H1 (cell line): Measurements from ENCODE around the gene CLGN. TPM values are rescaled to one million over a fixed set of nuclear protein-coding genes. Genes with fewer than 3 reads are reported as not detected.

ENCODE experiments used
- CTCF ChIA-PET: fragments of 300-600 bp; sonication (Branson Sonifier 250); formaldehyde crosslinking; loops from one replicate; lab custom pipeline; 2021; ENCODE audit not compliant: partially characterized antibody; lab: Charles Lee
- POLR2A ChIA-PET: fragments of 300-600 bp; sonication (Branson Sonifier 250); formaldehyde crosslinking; loops from one replicate; lab custom pipeline; 2021; ENCODE audit warnings: inconsistent platforms; ENCODE audit not compliant: partially characterized antibody; lab: Charles Lee
- DNase-seq, 2 experiments: peaks; one replicate each; pipeline versions ENCODE4 v3.0.0 to v3.0.0-alpha.2; 2010 to 2022; ENCODE audit warnings: low spot score in 2 of 2, low read depth in 1 of 2, mixed read lengths in 1 of 2
- FAIRE-seq: peaks from 2 replicates; lab custom pipeline; 2011; peaks lifted over from hg19 to GRCh38; lab: Jason Lieb, UNC
- H2AFZ ChIP-seq: 2 replicates; pipeline ENCODE4 v1.8.1; 2012; ENCODE audit warnings: low read length, inconsistent platforms
- H2AK5ac ChIP-seq: 2 replicates; pipeline ENCODE4 v1.6.1; 2013; ENCODE audit warnings: low read depth, low read length
- H2BK120ac ChIP-seq: replicated peaks from 2 replicates; pipeline ENCODE3; 2013; ENCODE audit warnings: low read depth, low read length, inconsistent platforms
- H2BK12ac ChIP-seq: 2 replicates; pipeline ENCODE4 v1.6.1; 2013; ENCODE audit warnings: low read depth, low read length
- H2BK15ac ChIP-seq: 2 replicates; pipeline ENCODE4 v1.6.1; 2013; ENCODE audit warnings: low read length
- H2BK20ac ChIP-seq: 2 replicates; pipeline ENCODE4 v1.6.1; 2013; ENCODE audit warnings: low read length
- H2BK5ac ChIP-seq: 2 replicates; pipeline ENCODE4 v1.6.1; 2013; ENCODE audit warnings: low read depth, low read length
- H3K14ac ChIP-seq: 2 replicates; pipeline ENCODE4 v1.6.1; 2013; ENCODE audit warnings: inconsistent platforms; ENCODE audit not compliant: insufficient read length
- H3K18ac ChIP-seq: 2 replicates; pipeline ENCODE4 v1.6.1; 2013; ENCODE audit warnings: low read length; ENCODE audit errors: extremely low read depth
- H3K23ac ChIP-seq: 2 replicates; pipeline ENCODE4 v1.6.1; 2013; ENCODE audit warnings: inconsistent platforms; ENCODE audit not compliant: insufficient read length
- H3K23me2 ChIP-seq: 2 replicates; pipeline ENCODE4 v1.6.1; 2013; ENCODE audit warnings: low read depth, low read length
- H3K27ac ChIP-seq: 2 replicates; pipeline ENCODE4 v1.6.1; 2011; ENCODE audit warnings: low read depth, low read length, inconsistent platforms
- H3K27me3 ChIP-seq, 4 experiments: replicated peaks in 1 of 4; 1 replicate in 1 of 4; 2 replicates in 3 of 4; pipeline versions ENCODE4 v1.6.1 to v1.8.1; 2011 to 2013; ENCODE audit warnings: low read length in 3 of 4, mild to moderate bottlenecking in 3 of 4, inconsistent platforms in 2 of 4, mixed read lengths in 2 of 4, moderate library complexity in 1 of 4; ENCODE audit not compliant: control insufficient read depth in 3 of 4, insufficient read depth in 3 of 4; ENCODE audit errors: extremely low read depth in 1 of 4
- H3K36me3 ChIP-seq, 4 experiments: 2 replicates each; pipeline versions ENCODE4 v1.6.1 to v1.8.1; 2011 to 2013; ENCODE audit warnings: mild to moderate bottlenecking in 4 of 4, low read length in 3 of 4, moderate library complexity in 2 of 4, control low read depth in 1 of 4, inconsistent platforms in 1 of 4; ENCODE audit not compliant: insufficient read depth in 4 of 4, control insufficient read depth in 2 of 4
- H3K4ac ChIP-seq: replicated peaks from 2 replicates; pipeline ENCODE3; 2013; ENCODE audit warnings: low read length, low read depth, mixed read lengths, inconsistent platforms; ENCODE audit not compliant: insufficient read length
- H3K4me1 ChIP-seq, 4 experiments: replicated peaks in 1 of 4; 1 replicate in 1 of 4; 2 replicates in 3 of 4; pipeline versions ENCODE4 v1.6.1 to v1.8.1; 2011 to 2013; ENCODE audit warnings: low read length in 3 of 4, inconsistent platforms in 2 of 4, mixed read lengths in 1 of 4; ENCODE audit not compliant: insufficient read depth in 4 of 4, control insufficient read depth in 3 of 4
- H3K4me2 ChIP-seq, 2 experiments: 2 replicates each; pipeline versions ENCODE4 v1.6.1 to v1.8.1; 2011 to 2013; ENCODE audit warnings: low read depth in 2 of 2, low read length in 2 of 2, control low read depth in 1 of 2, inconsistent platforms in 1 of 2, mild to moderate bottlenecking in 1 of 2; ENCODE audit not compliant: insufficient read depth in 1 of 2
- H3K4me3 ChIP-seq, 4 experiments: fragments of 200-600, 300-600 bp in 1 of 4; sonication (generic), shearing (Covaris generic), sonication (Bioruptor Twin) in 1 of 4; 2 replicates each; pipeline versions ENCODE4 v1.5.1 to v1.8.1; 2011 to 2016; ENCODE audit warnings: low read length in 4 of 4, low read depth in 3 of 4, control low read depth in 2 of 4, inconsistent platforms in 2 of 4, mild to moderate bottlenecking in 2 of 4, mixed read lengths in 1 of 4, moderate library complexity in 1 of 4; ENCODE audit not compliant: insufficient read depth in 2 of 4; ENCODE audit errors: extremely low read depth in 1 of 4
- H3K56ac ChIP-seq: replicated peaks from 2 replicates; pipeline ENCODE3; 2013; ENCODE audit warnings: low read depth, mild to moderate bottlenecking, mixed read lengths, low read length, inconsistent platforms; ENCODE audit not compliant: insufficient read length
- H3K79me1 ChIP-seq: 2 replicates; pipeline ENCODE4 v1.6.1; 2013; ENCODE audit warnings: low read depth, low read length, control low read depth
- H3K79me2 ChIP-seq, 2 experiments: 2 replicates each; pipeline versions ENCODE4 v1.6.1 to v1.8.1; 2012 to 2013; ENCODE audit warnings: low read length in 2 of 2, mild to moderate bottlenecking in 2 of 2, inconsistent platforms in 1 of 2; ENCODE audit not compliant: insufficient read depth in 2 of 2, control insufficient read depth in 1 of 2
- H3K9ac ChIP-seq, 4 experiments: replicated peaks in 1 of 4; 1 replicate in 1 of 4; 2 replicates in 3 of 4; pipeline versions ENCODE4 v1.6.1 to v1.8.1; 2011 to 2013; ENCODE audit warnings: low read depth in 3 of 4, low read length in 3 of 4, control low read depth in 2 of 4, mild to moderate bottlenecking in 2 of 4, moderate library complexity in 2 of 4, inconsistent platforms in 1 of 4; ENCODE audit errors: extremely low read depth in 1 of 4
- H3K9me3 ChIP-seq, 2 experiments: 2 replicates each; pipeline versions ENCODE4 v1.6.1 to v1.8.1; 2012 to 2013; ENCODE audit warnings: mild to moderate bottlenecking in 2 of 2, moderate library complexity in 2 of 2, control low read depth in 1 of 2, inconsistent platforms in 1 of 2, low read depth in 1 of 2, low read length in 1 of 2, mixed read lengths in 1 of 2; ENCODE audit not compliant: insufficient read depth in 2 of 2
- H4K20me1 ChIP-seq, 2 experiments: replicated peaks in 1 of 2; 2 replicates each; pipeline versions ENCODE3 to v1.8.1; 2011 to 2013; ENCODE audit warnings: inconsistent platforms in 2 of 2, low read length in 2 of 2, mild to moderate bottlenecking in 1 of 2; ENCODE audit not compliant: insufficient read depth in 2 of 2, control insufficient read depth in 1 of 2
- H4K5ac ChIP-seq: 2 replicates; pipeline ENCODE4 v1.6.1; 2013; ENCODE audit warnings: low read length, low read depth, mixed read lengths, inconsistent platforms; ENCODE audit not compliant: insufficient read length
- H4K8ac ChIP-seq: 2 replicates; pipeline ENCODE4 v1.8.0; 2013; ENCODE audit warnings: mild to moderate bottlenecking, moderate library complexity, low read length, inconsistent platforms; ENCODE audit not compliant: insufficient read depth; ENCODE audit errors: extremely low read depth
- H4K91ac ChIP-seq: replicated peaks from 2 replicates; pipeline ENCODE3; 2013; ENCODE audit warnings: low read length, mixed read lengths, inconsistent platforms; ENCODE audit not compliant: insufficient read length
- EGR1 ChIP-seq: IDR thresholded peaks from 2 replicates; pipeline ENCODE4 v1.6.1; 2011; ENCODE audit warnings: low read depth, low read length, borderline replicate concordance
- GABPA ChIP-seq: IDR thresholded peaks from 2 replicates; pipeline ENCODE4 v1.6.1; 2011; ENCODE audit warnings: mild to moderate bottlenecking, low read length, moderate library complexity, borderline replicate concordance; ENCODE audit not compliant: insufficient read depth
- HDAC2 ChIP-seq, 2 experiments: fragments of 300-600 bp in 1 of 2; sonication (generic) in 1 of 2; IDR thresholded peaks; 2 replicates each; pipeline ENCODE4 v1.6.1; 2011 to 2012; ENCODE audit warnings: low read depth in 2 of 2, low read length in 2 of 2, mild to moderate bottlenecking in 2 of 2, moderate library complexity in 2 of 2, borderline replicate concordance in 1 of 2, inconsistent platforms in 1 of 2
- JUN ChIP-seq: IDR thresholded peaks from 2 replicates; pipeline ENCODE4 v1.6.1; 2011; ENCODE audit warnings: low read depth, mild to moderate bottlenecking, improper control_type of control experiment, low read length
- RBBP5 ChIP-seq: IDR thresholded peaks from 2 replicates; pipeline ENCODE4 v1.7.1; 2012; ENCODE audit warnings: low read depth, mild to moderate bottlenecking, inconsistent platforms, low read length, moderate library complexity, borderline replicate concordance
- RNF2 ChIP-seq: fragments of 200-900, 300-1000 bp; sonication (generic); IDR thresholded peaks from 2 replicates; pipeline ENCODE4 v1.7.1; 2016; ENCODE audit warnings: borderline replicate concordance, low read depth, mild to moderate bottlenecking, antibody characterized with exemption, low read length; ENCODE audit not compliant: poor library complexity, severe bottlenecking; ENCODE audit errors: missing control alignments
- SIX5 ChIP-seq: IDR thresholded peaks from 2 replicates; pipeline ENCODE4 v1.6.1; 2011; ENCODE audit warnings: mild to moderate bottlenecking, low read depth, low read length
- SP2 ChIP-seq: IDR thresholded peaks from 2 replicates; pipeline ENCODE4 v1.6.1; 2012; ENCODE audit warnings: mild to moderate bottlenecking, low read length, inconsistent platforms
- TBP ChIP-seq: IDR thresholded peaks from 2 replicates; pipeline ENCODE4 v1.6.1; 2011; ENCODE audit warnings: low read depth, low read length, improper control_type of control experiment
- TCF12 ChIP-seq: IDR thresholded peaks from 2 replicates; pipeline ENCODE4 v1.6.1; 2011; ENCODE audit warnings: low read depth, mild to moderate bottlenecking, low read length
- ZNF274 ChIP-seq: IDR thresholded peaks from 2 replicates; pipeline ENCODE4 v1.7.0; 2012; ENCODE audit warnings: low read length, borderline replicate concordance; ENCODE audit errors: extremely low read depth
- WGBS, 2 experiments: shearing (Covaris generic) in 1 of 2; methylation state at CpG; one replicate each; pipeline versions ENCODE4 v1.1.6 to v1.1.7; 2013 to 2015; ENCODE audit warnings: low lambda C conversion rate in 2 of 2, mixed read lengths in 2 of 2, inconsistent platforms in 1 of 2, low coverage in 1 of 2, missing lambda C conversion rate in 1 of 2; ENCODE audit not compliant: insufficient replicate concordance in 2 of 2, insufficient coverage in 1 of 2, insufficient read length in 1 of 2; ENCODE audit errors: extremely low coverage in 1 of 2, missing lambda C conversion rate in 1 of 2; 5-methylcytosine and 5-hydroxymethylcytosine counted together
- polyA plus RNA-seq, 7 experiments: library from polyadenylated mRNA; depleted of rRNA in 3 of 7; stranded (reverse) in 5 of 7; unstranded in 2 of 7; fragments of >200 nt in 5 of 7; fragments of 200-250 nt in 2 of 7; gene quantifications; 1 replicate in 5 of 7; 2 replicates in 1 of 7; 4 replicates in 1 of 7; pipeline versions ENCODE4 v1.2.1 to v1.2.3, GENCODE V29; 2011 to 2013; ENCODE audit warnings: missing spikeins in 2 of 7, mixed read lengths in 2 of 7
- total RNA-seq: library from RNA; stranded (reverse); fragmentation: NEBNext Ultra II Directional; extraction: Animal tissue kit (Norgen Biotek cat#: 25700); gene quantifications from 2 replicates; pipeline ENCODE4 v1.2.1, GENCODE V29; 2021

Gene CLGN
- total and polyA plus RNA-seq, 2 of the 8 experiments (the other 6 are each of a cell fraction or from before 2014, with no cell fraction given) = 1.7 to 3.1 TPM

- Histone ChIP-seq H2AK5ac (no peak overlapping the region), H3K18ac (no peak overlapping the region), H2BK120ac (no peak overlapping the region), H4K91ac (no peak overlapping the region), H3K79me2 (no peaks in the 10 kb centered on the region), H3K4me2 (no peak overlapping the region), H3K79me1 (no peaks in the 10 kb centered on the region), H4K8ac (no peak overlapping the region), H2BK15ac (no peak overlapping the region), H2AFZ (no peak overlapping the region), H3K9ac (no peak overlapping the region), H3K56ac (no peak overlapping the region), H3K9me3 (no peaks in the 10 kb centered on the region), H4K5ac (no peak overlapping the region), H2BK5ac (no peak overlapping the region), H3K27ac (no peak overlapping the region), H3K36me3 (no peaks in the 10 kb centered on the region), H2BK12ac (no peak overlapping the region), H3K4me1 (no peaks in the 10 kb centered on the region), H4K20me1 (no peaks in the 10 kb centered on the region), H3K23me2 (no peaks in the 10 kb centered on the region), H3K27me3 (no peaks in the 10 kb centered on the region), H3K4ac (no peak overlapping the region), H3K23ac (no peak overlapping the region), H3K14ac (no peak overlapping the region), H3K4me3 (no peak overlapping the region), H2BK20ac (no peak overlapping the region)
- FAIRE-seq = no peak
- ChIA-PET POLR2A (no interaction called here), CTCF (interaction anchor here (0.6 to 2.2 kb wide), 4 partner anchors 25 to 550 kb away, joined by 3 to 8 read pairs (median 3); no protein-coding TSS in a partner anchor)
- no peak for DNase-seq
- 89% methylated on average over 2 of the region's 2 CpGs; no CpG with 5 or more reads in 1 of the 2 experiments for WGBS, 2 experiments
- no peak for TF ChIP-seq SP2
- TF ChIP-seq EGR1 = no peak
- TF ChIP-seq ZNF274 = no peak
- TF ChIP-seq SIX5 = no peak
- TF ChIP-seq HDAC2 (IDR thresholded peaks at IDR 0.05; ENCODE audit: borderline replicate concordance in 1 of 2, low read depth in 2 of 2, low read length in 2 of 2) = no peak
- TF ChIP-seq GABPA = no peak
- TF ChIP-seq TCF12 = no peak
- TF ChIP-seq TBP = no peak
- no peak for TF ChIP-seq RBBP5
- TF ChIP-seq JUN = no peak
- no peak for TF ChIP-seq RNF2
Observed at GRCh38 chr4:140400111-140400510, 27.3 kb downstream of the CLGN start.
